ENCODE data around the gene TMBIM1. TPM values are rescaled to one million over a fixed set of nuclear protein-coding genes. Genes with fewer than 3 reads are reported as not detected.

Gene TMBIM1
- total RNA-seq, 1 donor from 2014 or later, result 74.9 TPM

DNA sequence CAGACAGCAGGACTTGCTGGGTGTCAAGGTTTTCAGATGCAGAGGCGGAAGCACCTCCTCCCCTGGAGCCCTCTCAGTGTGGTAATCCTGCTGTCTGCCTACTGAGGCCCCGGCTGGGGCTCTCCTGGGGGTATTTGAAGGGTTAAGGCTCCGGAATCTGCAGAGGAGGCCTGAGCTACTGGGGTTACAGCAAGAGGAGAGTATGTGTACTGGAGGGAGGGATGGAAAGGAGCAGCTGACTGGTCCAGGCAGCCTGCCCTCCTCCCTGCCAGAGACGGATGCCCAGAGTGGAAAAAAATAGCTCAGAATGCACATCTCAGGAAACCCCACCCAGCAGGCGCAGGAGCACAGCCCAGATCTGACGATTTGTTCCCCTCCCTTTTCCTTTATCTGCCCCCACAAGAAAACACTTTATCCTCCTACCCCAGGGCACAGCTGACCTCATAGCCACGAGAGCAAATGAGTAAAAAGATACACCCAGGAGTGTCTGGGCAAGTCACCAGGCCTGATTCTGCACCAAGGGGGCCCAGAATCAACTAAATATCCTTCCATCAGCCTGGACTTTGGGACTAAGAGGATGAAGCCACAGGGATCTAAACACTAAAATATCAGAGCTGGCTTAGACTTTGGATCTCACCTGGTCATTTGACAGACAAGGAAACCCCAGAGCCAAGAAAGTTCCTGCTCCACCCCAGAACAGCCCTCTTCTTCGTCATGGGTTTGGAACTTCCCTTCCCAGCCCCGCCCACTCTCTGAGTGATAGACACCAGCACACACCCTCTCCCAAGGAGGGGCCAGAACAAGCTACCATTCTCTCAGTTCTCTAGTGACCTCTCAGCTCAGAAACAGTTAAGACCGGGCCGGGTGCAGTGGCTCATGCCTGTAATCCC, 5.5 kb downstream of the TMBIM1 start:
- H3K27me3 Mint-ChIP-seq (ENCODE audit: low read depth), result no peaks in the 10 kb centered on the region
- H3K4me1 Mint-ChIP-seq, result peaks cover 74% of the 10 kb centered on the region
- peak; percentile 53 to 69 for DNase-seq (ENCODE audit: low spot score in 2 of 2, unreplicated experiment in 2 of 2)
- TF ChIP-seq CTCF (IDR thresholded peaks at IDR 0.05; ENCODE audit: unreplicated experiment), result no peak
- peak overlapping the region; percentile 46 for H3K4me3 Mint-ChIP-seq
- no peaks in the 10 kb centered on the region for H3K36me3 Mint-ChIP-seq
- H3K27ac Mint-ChIP-seq, result peak overlapping the region; percentile 97
- no peaks in the 10 kb centered on the region for H3K9me3 Mint-ChIP-seq

DNA sequence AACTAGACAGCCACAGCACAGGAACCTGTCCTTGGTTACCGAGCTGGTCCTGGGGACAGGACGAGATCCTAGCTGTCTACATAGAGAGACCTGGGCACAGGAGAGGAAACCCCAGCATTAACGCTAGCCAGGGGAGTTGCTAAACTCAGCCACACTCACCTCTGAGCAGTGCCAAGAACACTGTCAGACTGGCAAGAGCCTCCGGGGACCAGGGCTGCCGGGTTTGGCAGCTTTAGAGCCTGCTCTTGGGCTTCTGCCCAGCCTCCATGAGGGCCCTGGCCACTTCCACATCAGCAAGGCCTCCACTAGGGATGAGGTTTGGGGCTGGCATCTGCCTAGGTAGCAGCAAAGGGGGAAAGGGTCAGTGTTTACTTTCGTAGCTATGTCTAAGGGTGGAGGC, 6.7 kb downstream of the TMBIM1 start:
- no peak for DNase-seq (ENCODE audit: low spot score in 2 of 2, unreplicated experiment in 2 of 2)
- no peaks in the 10 kb centered on the region for H3K27me3 Mint-ChIP-seq (ENCODE audit: low read depth)
- peak overlapping the region; percentile 97 for H3K27ac Mint-ChIP-seq
- no peaks in the 10 kb centered on the region for H3K9me3 Mint-ChIP-seq
- no peak overlapping the region for H3K4me3 Mint-ChIP-seq
- no peak for TF ChIP-seq CTCF (IDR thresholded peaks at IDR 0.05; ENCODE audit: unreplicated experiment)
- H3K36me3 Mint-ChIP-seq, result peaks cover 3% of the 10 kb centered on the region
- H3K4me1 Mint-ChIP-seq, result peaks cover 64% of the 10 kb centered on the region

- DNase-seq (ENCODE audit: low spot score in 2 of 2, unreplicated experiment in 2 of 2), result no peak
- Mint-ChIP-seq H3K27ac (peak overlapping the region; percentile 9), H3K27me3 (ENCODE audit: low read depth) (no peaks in the 10 kb centered on the region), H3K36me3 (peaks cover 12% of the 10 kb centered on the region), H3K4me3 (no peak overlapping the region), H3K9me3 (no peaks in the 10 kb centered on the region), H3K4me1 (peaks cover 53% of the 10 kb centered on the region)
- no peak for TF ChIP-seq CTCF (IDR thresholded peaks at IDR 0.05; ENCODE audit: unreplicated experiment)
These were observed 8.0 kb downstream of the TMBIM1 start for GRCh38 chr2:218284106-218284811.

GRCh38 chr2:218282173-218282991, 9.9 kb downstream of the TMBIM1 start:
- Mint-ChIP-seq H3K9me3 (no peaks in the 10 kb centered on the region), H3K27ac (peak overlapping the region; percentile 90), H3K36me3 (peaks cover 16% of the 10 kb centered on the region), H3K27me3 (ENCODE audit: low read depth) (no peaks in the 10 kb centered on the region), H3K4me3 (no peak overlapping the region), H3K4me1 (peaks cover 41% of the 10 kb centered on the region)
- no peak for DNase-seq (ENCODE audit: low spot score in 2 of 2, unreplicated experiment in 2 of 2)
- TF ChIP-seq CTCF (IDR thresholded peaks at IDR 0.05; ENCODE audit: unreplicated experiment), result no peak

DNA sequence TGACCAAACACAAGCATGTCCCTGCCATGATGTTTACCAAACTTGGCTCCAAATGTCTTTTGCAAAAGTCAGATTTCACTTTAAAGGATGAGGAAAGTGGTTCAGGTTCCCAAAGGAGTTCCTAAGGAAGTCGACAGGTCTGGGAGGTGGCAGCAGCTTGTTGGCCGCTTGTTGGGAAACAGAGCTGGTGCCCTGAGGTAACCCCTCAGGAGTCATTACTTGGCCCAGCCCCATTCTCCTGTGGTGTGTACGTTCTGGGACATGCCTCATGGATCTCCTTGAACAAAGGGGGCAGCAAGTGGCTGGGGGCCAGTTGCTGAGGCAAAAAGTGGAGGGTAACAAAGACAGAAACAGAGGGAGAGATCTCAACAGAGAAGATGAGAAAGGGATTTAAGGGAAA, 10.9 kb downstream of the TMBIM1 start:
- no peaks in the 10 kb centered on the region for H3K9me3 Mint-ChIP-seq
- H3K27ac Mint-ChIP-seq, result peak overlapping the region; percentile 76
- no peak for DNase-seq (ENCODE audit: low spot score in 2 of 2, unreplicated experiment in 2 of 2)
- no peak for TF ChIP-seq CTCF (IDR thresholded peaks at IDR 0.05; ENCODE audit: unreplicated experiment)
- H3K4me1 Mint-ChIP-seq, result peaks cover 31% of the 10 kb centered on the region
- H3K36me3 Mint-ChIP-seq, result peaks cover 23% of the 10 kb centered on the region
- H3K4me3 Mint-ChIP-seq, result no peak overlapping the region
- H3K27me3 Mint-ChIP-seq (ENCODE audit: low read depth), result no peaks in the 10 kb centered on the region

All from mesothelial cell of epicardium (in vitro differentiated cells).